Stimulated activated CD4-positive, alpha-beta T cell treated with anti-CD3 and anti-CD28 coated beads, Interleukin-2, amount 100 ng/mL, for 4 hours (primary cell): ENCODE results near the gene LLGL1.

Experiments
- DNase-seq: peaks from one replicate; pipeline ENCODE4 v3.0.0-alpha.2; 2020; ENCODE audit warnings: low read depth

The LLGL1 gene

GRCh38 chr17:18253187-18253884 is 27.9 kb downstream of the LLGL1 start:
- no peak for DNase-seq

GRCh38 chr17:18253947-18254821 is 28.7 kb downstream of the LLGL1 start:
- no peak for DNase-seq

- DNase-seq, result no peak
These were observed 29.6 kb downstream of the LLGL1 start for GRCh38 chr17:18254888-18255649.

- no peak for DNase-seq
These were observed 30.9 kb downstream of the LLGL1 start for GRCh38 chr17:18256351-18256750.

GRCh38 chr17:18256776-18257175 is 31.3 kb downstream of the LLGL1 start:
- no peak for DNase-seq

- DNase-seq, result no peak
These were observed 32.0 kb downstream of the LLGL1 start for GRCh38 chr17:18257268-18257981.

GRCh38 chr17:18257982-18258355 is 32.5 kb downstream of the LLGL1 start:
- no peak for DNase-seq

DNA sequence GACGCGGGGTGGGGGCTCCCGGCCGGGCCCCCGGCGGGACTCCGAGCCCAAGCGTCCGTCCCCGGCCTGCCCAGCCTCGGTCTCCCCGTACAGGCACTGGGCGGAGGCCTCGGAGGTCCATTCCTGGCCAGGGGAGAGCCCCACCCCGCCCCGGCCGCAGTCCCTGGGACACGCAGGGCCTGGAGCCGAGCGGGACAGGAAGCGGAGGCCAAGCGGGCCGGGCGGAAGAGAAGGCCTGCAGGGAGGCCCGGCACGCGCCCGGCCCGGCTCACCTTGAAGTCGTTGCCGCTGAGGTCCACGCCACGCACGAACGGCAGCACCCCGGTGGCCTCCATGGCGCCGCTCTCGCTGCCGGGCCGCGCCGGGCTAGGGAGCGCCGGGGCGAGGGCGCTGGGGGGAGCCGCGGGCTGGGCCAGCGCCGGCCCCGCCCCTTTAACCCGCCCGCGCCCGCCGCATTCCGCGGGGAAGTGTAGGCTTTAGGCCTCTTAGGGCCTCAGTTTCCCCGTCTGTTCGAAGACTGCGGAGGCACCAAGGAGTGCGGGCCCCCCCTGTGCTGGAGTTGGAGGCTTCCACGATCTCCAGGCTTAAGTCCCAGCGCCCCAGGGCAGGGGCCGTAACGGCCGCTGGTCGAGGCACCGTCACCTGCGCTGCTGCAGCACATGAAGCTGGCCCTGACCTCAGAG is 33.1 kb downstream of the LLGL1 start, which contains the start of gene FLII:
Gene FLII (minus strand): TSS at position 383 of the 683 bp plus-strand sequence. CDS start 48 bp downstream, at position 335.
- DNase-seq, result peak; percentile 41

GRCh38 chr17:18259621-18260331 is 34.3 kb downstream of the LLGL1 start:
- DNase-seq, result no peak

DNA sequence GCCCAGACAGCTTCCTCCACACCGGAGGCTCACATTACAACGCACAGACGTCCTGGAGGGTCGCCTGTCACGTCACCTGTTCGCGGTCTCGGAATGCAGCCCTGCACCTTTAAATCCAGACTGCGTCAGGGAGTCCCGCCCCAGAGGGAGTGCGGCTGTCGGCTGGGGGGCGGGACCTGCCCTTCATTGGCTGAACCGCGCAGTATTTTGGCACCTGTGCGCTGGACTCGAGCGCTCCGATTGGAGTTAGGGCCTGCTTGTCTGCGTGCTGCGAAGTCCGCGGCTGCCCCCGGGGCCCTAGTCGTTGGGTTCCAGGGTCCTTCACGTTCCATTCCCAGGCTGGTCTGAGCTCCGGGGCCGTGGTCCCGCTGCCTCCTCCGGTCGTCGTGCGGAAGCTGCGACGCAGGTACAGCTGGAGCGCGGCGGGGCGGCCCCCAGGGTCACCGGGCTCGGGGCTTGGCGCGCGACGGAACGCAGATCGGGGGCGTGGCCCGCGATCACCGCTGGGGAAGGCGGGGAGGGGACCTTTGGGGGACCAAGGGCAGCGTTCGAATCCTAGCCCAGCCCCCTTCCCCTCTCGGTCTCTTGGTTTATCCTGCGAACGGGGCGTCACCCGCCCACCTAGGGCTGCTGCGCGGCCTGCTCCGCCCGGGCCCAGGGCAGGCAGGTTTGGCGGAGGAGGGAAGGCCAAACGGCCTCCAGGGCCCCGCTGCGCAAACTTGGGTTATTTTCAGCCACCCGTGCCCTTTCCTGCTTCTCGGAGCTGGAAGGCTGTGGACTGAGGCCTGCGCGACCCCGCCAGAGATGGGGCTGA is 35.1 kb downstream of the LLGL1 start, which contains the start of gene MIEF2:
Gene MIEF2 (plus strand): TSS at position 331 of the 814 bp plus-strand sequence. CDS start 2,059 bp downstream, outside the sequence.
- peak; percentile 88 for DNase-seq

GRCh38 chr17:18261146-18261515 is 35.7 kb downstream of the LLGL1 start:
- DNase-seq, result no peak

DNA sequence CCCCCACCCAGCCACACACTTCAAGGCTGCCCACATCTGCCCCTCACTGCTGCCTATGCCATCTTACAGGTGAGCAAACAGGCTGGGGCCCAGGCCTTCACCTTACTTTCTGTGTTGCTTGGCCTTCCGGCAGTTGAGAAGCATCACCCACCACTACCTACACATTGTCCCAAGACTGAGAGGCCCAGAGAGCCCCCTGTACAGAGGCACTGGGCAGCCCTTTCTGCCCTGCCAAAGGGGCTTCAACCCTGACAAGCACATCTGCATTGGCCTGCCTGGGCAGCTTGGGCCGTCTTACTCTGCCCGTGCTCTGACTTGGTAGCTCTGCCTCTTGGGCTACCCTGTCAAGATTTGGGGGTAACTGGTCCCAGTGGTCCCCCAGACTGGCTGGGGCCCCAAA is 36.2 kb downstream of the LLGL1 start:
- DNase-seq, result no peak

- DNase-seq, result no peak
These were observed 36.7 kb downstream of the LLGL1 start for GRCh38 chr17:18262111-18262510.

- DNase-seq, result no peak
These were observed 37.2 kb downstream of the LLGL1 start for GRCh38 chr17:18262641-18263040.

DNA sequence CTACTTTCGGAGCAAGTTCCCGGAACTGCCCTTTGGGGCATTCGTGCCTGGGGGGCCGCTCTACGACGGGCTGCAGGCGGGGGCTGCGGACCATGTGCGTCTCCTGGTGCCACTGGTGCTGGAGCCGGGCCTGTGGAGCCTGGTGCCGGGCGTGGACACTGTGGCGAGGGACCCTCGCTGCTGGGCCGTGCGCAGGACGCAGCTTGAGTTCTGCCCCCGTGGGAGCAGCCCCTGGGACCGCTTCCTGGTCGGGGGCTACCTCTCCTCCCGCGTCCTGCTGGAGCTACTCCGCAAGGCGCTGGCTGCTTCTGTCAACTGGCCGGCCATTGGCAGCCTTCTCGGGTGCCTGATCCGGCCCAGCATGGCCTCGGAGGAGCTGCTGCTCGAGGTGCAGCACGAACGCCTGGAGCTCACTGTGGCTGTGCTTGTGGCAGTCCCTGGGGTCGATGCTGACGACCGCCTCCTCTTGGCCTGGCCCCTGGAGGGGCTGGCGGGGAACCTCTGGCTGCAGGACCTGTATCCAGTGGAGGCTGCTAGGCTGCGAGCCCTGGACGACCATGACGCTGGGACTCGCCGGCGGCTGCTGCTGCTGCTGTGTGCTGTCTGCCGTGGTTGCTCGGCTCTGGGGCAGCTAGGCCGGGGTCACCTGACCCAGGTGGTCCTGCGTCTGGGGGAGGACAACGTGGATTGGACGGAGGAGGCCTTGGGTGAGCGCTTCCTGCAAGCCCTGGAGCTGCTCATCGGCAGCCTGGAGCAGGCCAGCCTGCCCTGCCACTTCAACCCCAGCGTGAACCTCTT is 38.6 kb downstream of the LLGL1 start:
- no peak for DNase-seq

DNA sequence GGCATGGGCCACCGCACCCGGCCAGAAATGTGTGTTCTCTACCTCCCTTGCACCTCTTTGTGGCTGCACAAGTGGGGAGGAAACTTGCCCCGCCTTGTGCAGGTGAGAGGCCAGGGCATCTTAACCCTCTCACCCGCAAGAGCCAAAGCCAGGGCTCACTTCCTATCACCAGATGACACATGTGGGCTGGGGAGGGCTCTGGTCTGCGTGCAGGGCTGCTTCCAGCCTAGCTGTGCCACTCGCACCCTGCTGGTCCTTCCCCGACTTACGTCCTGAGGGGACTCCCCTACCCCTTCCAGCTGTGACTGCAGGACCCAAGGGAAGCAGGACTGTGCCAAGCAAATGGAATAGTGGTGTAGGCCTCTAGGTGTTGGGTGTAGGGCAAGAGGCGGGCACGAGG is 41.9 kb downstream of the LLGL1 start:
- no peak for DNase-seq

GRCh38 chr17:18267927-18268711 is 42.7 kb downstream of the LLGL1 start:
- DNase-seq, result no peak
